CD4-positive, alpha-beta memory T cell (primary cell): ENCODE data around the gene SOCS2. TPM values are rescaled to one million over a fixed set of nuclear protein-coding genes. Genes with fewer than 3 reads are reported as not detected.

Experiments used
- CTCF ChIA-PET: fragments of 350-600 bp; sonication (Branson Sonifier 250); formaldehyde crosslinking; loops from one replicate; lab custom pipeline; 2021; ENCODE audit warnings: inconsistent platforms; ENCODE audit not compliant: partially characterized antibody; lab: Charles Lee
- POLR2A ChIA-PET: fragments of 350-600 bp; sonication (Branson Sonifier 250); formaldehyde crosslinking; loops from one replicate; lab custom pipeline; 2021; ENCODE audit not compliant: partially characterized antibody; lab: Charles Lee
- DNase-seq, 5 donors: peaks; one replicate each; pipeline versions ENCODE4 v3.0.0 to v3.0.0-alpha.2; 2020 to 2022; ENCODE audit warnings: mixed read lengths in 1 of 5
- H3K27ac ChIP-seq: one replicate; pipeline ENCODE4 v1.7.0; 2013; ENCODE audit warnings: low read depth, low read length
- H3K27me3 ChIP-seq: 2 replicates; pipeline ENCODE4 v1.7.0; 2013; ENCODE audit warnings: mild to moderate bottlenecking, low read length, moderate library complexity; ENCODE audit not compliant: insufficient read depth
- H3K36me3 ChIP-seq: 2 replicates; pipeline ENCODE4 v1.7.0; 2013; ENCODE audit warnings: mild to moderate bottlenecking, low read length, moderate library complexity; ENCODE audit not compliant: insufficient read depth
- H3K4me1 ChIP-seq: 2 replicates; pipeline ENCODE4 v1.7.0; 2013; ENCODE audit warnings: mild to moderate bottlenecking, low read length, moderate library complexity; ENCODE audit not compliant: insufficient read depth
- H3K4me3 ChIP-seq, 2 donors: one replicate each; pipeline ENCODE4 v1.7.0; 2013; ENCODE audit warnings: low read length in 2 of 2, mild to moderate bottlenecking in 1 of 2
- H3K9me3 ChIP-seq, 2 donors: one replicate each; pipeline ENCODE4 v1.7.0; 2013; ENCODE audit warnings: low read length in 2 of 2, control low read depth in 1 of 2; ENCODE audit not compliant: control insufficient read depth in 1 of 2
- H3K27ac Mint-ChIP-seq, 7 donors: one replicate each; pipeline ENCODE4 v1.8.0; 2020 to 2021; ENCODE audit warnings: mixed read lengths in 7 of 7, mild to moderate bottlenecking in 6 of 7, inconsistent platforms in 3 of 7, moderate library complexity in 3 of 7
- H3K27me3 Mint-ChIP-seq, 2 donors: one replicate each; pipeline ENCODE4 v1.8.0; 2020 to 2021; ENCODE audit warnings: mixed read lengths in 2 of 2
- H3K36me3 Mint-ChIP-seq, 2 donors: one replicate each; pipeline ENCODE4 v1.8.0; 2020 to 2021; ENCODE audit warnings: mixed read lengths in 2 of 2, inconsistent platforms in 1 of 2, mild to moderate bottlenecking in 1 of 2
- H3K4me1 Mint-ChIP-seq, 4 donors: one replicate each; pipeline ENCODE4 v1.8.0; 2020 to 2021; ENCODE audit warnings: mixed read lengths in 4 of 4, mild to moderate bottlenecking in 1 of 4
- H3K4me3 Mint-ChIP-seq, 8 donors: one replicate each; pipeline ENCODE4 v1.8.0; 2020 to 2021; ENCODE audit warnings: mixed read lengths in 8 of 8, mild to moderate bottlenecking in 7 of 8, moderate library complexity in 6 of 8, inconsistent platforms in 3 of 8
- H3K9me3 Mint-ChIP-seq, 8 donors: one replicate each; pipeline ENCODE4 v1.8.0; 2020 to 2021; ENCODE audit warnings: mixed read lengths in 8 of 8, mild to moderate bottlenecking in 5 of 8, inconsistent platforms in 3 of 8, moderate library complexity in 1 of 8
- intact Hi-C: fragments of 100-400 bp; cut with micrococcal nuclease; formaldehyde crosslinking; loops from one replicate; pipeline ENCODE4 v1.15.1; 2023
- polyA plus RNA-seq, 2 donors: library from polyadenylated mRNA; unstranded; fragments of 300-500 nt; fragmentation: Illumina TruSeq; gene quantifications; one replicate each; pipeline ENCODE4 v1.2.3, GENCODE V29; 2021
- total RNA-seq, 2 experiments: library from RNA; stranded (reverse); gene quantifications; one replicate each; pipeline ENCODE4 v1.2.3, GENCODE V29; 2021

SOCS2 gene
- total and polyA plus RNA-seq, 4 experiments from 2014 or later, result 1.7 to 69.0 (median 20.0) TPM

DNA sequence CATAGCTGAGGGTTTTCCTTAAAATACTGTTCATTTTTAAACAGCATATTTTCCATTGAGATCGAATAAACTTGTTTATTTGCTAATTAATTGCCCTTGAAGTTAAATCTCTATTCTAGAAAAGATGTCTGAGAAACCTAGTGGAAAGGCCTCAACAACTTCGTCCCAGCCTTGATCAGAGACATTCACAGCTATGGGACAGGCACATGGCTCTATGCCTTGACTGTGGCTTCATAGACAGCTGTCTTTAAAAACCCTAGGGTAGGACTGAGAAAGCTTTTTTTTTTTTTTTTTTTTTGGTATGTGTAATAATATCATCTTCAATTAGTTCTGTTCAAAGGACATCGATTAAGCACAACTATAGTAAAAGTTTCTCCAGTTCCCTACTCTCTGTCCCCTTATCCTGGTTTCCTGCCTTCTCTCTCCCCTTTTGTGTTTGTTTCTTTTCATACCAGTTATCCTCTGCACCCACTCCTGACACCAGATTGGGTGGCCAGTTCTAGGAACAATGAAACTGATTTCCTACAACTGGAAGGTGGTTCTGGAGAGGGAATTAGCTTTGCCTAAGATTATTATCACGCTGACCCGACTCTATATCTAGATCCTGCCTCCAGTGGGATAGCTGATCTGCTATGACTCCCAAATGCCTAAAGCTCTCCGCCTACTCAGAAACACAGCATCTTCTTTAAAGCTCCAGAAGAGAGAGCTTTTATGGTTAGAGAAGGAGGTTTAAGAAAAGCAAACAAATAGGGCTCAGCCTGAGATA is 20.3 kb downstream of the SOCS2 start:
- Histone ChIP-seq H3K9me3 (no peaks in the 10 kb centered on the region), H3K4me1 (peaks cover 12% of the 10 kb centered on the region), H3K27ac (no peak overlapping the region), H3K36me3 (no peaks in the 10 kb centered on the region), H3K27me3 (peaks cover 9% of the 10 kb centered on the region), H3K4me3 (no peak overlapping the region)
- no peak for DNase-seq
- intact Hi-C loops, result no loop called here
- Mint-ChIP-seq H3K27me3 (peaks cover 19 to 20% of the 10 kb centered on the region in 2 donors), H3K9me3 (no peaks in the 10 kb centered on the region), H3K36me3 (no peaks in the 10 kb centered on the region), H3K4me3 (peak overlapping the region in 5 of 8 donors; percentile 8 to 40 (median 18)), H3K27ac (peak overlapping the region in 1 of 7 donors; percentile 3), H3K4me1 (peaks cover 10 to 22% (median 17%) of the 10 kb centered on the region in 4 donors)
- ChIA-PET POLR2A (interaction anchor here (1.0 kb wide), 1 partner anchor 509 kb away, joined by 3 read pairs; no protein-coding TSS in a partner anchor), CTCF (interaction anchor here (0.8 to 1.6 kb wide), 4 partner anchors 12 to 509 kb away, joined by 3 to 4 read pairs (median 4); no protein-coding TSS in a partner anchor)

DNA sequence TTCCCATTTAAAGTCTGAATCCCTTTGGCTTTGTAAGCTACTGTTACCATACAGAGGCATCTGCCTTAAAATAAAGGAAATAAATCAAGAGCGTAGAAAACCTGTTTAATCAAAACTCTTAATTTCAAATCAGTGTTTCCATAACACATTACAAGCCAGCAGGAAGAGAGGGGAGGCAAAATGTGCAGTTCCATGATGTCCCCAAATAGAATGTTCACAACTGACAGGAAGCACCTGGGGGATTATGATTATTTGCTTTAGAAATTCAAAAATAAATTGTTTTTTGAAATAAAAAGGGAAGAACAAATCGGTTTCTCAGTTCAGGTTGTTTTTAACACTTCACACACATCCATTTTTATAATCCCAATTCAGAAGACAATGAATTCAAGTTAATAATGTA is 21.4 kb downstream of the SOCS2 start:
- Histone ChIP-seq H3K4me1 (peaks cover 12% of the 10 kb centered on the region), H3K27me3 (peaks cover 9% of the 10 kb centered on the region), H3K9me3 (no peaks in the 10 kb centered on the region), H3K36me3 (no peaks in the 10 kb centered on the region), H3K4me3 (no peak overlapping the region), H3K27ac (no peak overlapping the region)
- Mint-ChIP-seq H3K9me3 (no peaks in the 10 kb centered on the region), H3K27me3 (peaks cover 20 to 25% of the 10 kb centered on the region in 2 donors), H3K4me3 (no peak overlapping the region), H3K27ac (no peak overlapping the region), H3K36me3 (no peaks in the 10 kb centered on the region), H3K4me1 (peaks cover 10 to 20% (median 15%) of the 10 kb centered on the region in 4 donors)
- CTCF ChIA-PET, result interaction anchor here (1.0 to 1.6 kb wide), 3 partner anchors 9 to 508 kb away, joined by 3 to 4 read pairs (median 3); no protein-coding TSS in a partner anchor
- DNase-seq, result no peak
- intact Hi-C loops, result no loop called here
- POLR2A ChIA-PET, result interaction anchor here (0.5 kb wide), 1 partner anchor 385 kb away, joined by 3 read pairs; no protein-coding TSS in a partner anchor

DNA sequence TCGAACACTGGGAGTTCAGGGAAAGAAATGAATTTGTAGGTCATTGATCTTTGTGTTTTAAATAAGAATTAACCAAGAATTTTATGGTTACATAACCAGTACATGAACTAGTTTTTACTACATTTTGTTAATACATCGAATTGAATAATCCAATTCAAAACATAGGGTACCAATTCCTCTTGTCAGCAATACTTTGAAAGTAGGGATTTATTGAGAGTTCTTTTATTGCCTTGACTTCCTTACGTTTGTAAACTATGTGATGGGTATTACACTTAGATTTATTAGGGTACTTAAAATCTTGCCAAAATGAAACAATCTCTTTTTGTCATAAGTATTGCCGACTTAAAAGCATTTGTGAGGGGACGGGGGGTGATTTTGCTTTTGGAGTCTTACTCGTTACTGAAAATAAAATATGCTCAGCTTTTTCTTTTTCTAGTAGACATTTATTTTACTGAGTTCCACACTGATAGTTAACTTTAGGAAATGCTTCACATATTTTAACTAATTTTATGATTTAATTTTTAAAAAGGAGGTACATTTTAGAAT is 22.4 kb downstream of the SOCS2 start:
- no peaks in the 10 kb centered on the region for H3K9me3 ChIP-seq
- Mint-ChIP-seq H3K9me3 (no peaks in the 10 kb centered on the region), H3K27me3 (peaks cover 20 to 25% of the 10 kb centered on the region in 2 donors), H3K27ac (no peak overlapping the region), H3K4me3 (no peak overlapping the region), H3K4me1 (peaks cover 10 to 14% (median 11%) of the 10 kb centered on the region in 4 donors), H3K36me3 (no peaks in the 10 kb centered on the region)
- no peak overlapping the region for H3K27ac ChIP-seq
- H3K4me1 ChIP-seq, result peaks cover 12% of the 10 kb centered on the region
- peaks cover 9% of the 10 kb centered on the region for H3K27me3 ChIP-seq
- H3K36me3 ChIP-seq, result no peaks in the 10 kb centered on the region
- ChIA-PET CTCF (interaction anchor here (1.0 to 1.3 kb wide), 2 partner anchors 8 to 26 kb away, joined by 3 read pairs; no protein-coding TSS in a partner anchor), POLR2A (no interaction called here)
- intact Hi-C loops, result no loop called here
- DNase-seq, result no peak
- no peak overlapping the region for H3K4me3 ChIP-seq

DNA sequence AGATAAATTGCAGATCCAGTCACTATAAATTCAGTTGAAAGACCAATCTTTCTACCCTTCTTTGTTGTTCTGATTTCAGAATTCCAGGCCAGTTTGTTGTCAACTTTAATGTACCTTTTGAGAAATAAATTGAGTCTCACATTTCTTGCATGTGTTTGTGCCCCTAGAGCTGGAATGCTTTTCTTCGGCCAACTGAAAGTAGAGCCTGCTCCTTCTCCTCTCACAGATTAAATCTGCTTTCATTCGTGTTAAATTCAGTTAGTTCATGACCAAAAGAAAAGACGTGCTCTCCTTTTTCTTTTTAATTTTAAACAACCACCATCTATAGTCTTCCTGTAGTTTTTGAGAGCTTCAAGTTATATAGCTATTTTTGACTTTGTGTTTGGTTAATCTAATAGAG is 22.9 kb downstream of the SOCS2 start:
- ChIA-PET POLR2A (interaction anchor here (0.7 kb wide), 1 partner anchor 21 kb away, joined by 3 read pairs; no protein-coding TSS in a partner anchor), CTCF (interaction anchor here (1.3 kb wide), 1 partner anchor 93 kb away, joined by 3 read pairs; no protein-coding TSS in a partner anchor)
- peaks cover 10 to 14% (median 11%) of the 10 kb centered on the region in 4 donors for H3K4me1 Mint-ChIP-seq
- no peak overlapping the region for H3K27ac Mint-ChIP-seq
- peaks cover 20 to 26% of the 10 kb centered on the region in 2 donors for H3K27me3 Mint-ChIP-seq
- no peaks in the 10 kb centered on the region for H3K36me3 Mint-ChIP-seq
- no peaks in the 10 kb centered on the region for H3K36me3 ChIP-seq
- DNase-seq, result no peak
- peaks cover 12% of the 10 kb centered on the region for H3K4me1 ChIP-seq
- H3K4me3 ChIP-seq, result no peak overlapping the region
- intact Hi-C loops, result no loop called here
- no peak overlapping the region for H3K27ac ChIP-seq
- H3K27me3 ChIP-seq, result peaks cover 7% of the 10 kb centered on the region
- no peak overlapping the region for H3K4me3 Mint-ChIP-seq
- H3K9me3 ChIP-seq, result no peaks in the 10 kb centered on the region
- no peaks in the 10 kb centered on the region for H3K9me3 Mint-ChIP-seq

DNA sequence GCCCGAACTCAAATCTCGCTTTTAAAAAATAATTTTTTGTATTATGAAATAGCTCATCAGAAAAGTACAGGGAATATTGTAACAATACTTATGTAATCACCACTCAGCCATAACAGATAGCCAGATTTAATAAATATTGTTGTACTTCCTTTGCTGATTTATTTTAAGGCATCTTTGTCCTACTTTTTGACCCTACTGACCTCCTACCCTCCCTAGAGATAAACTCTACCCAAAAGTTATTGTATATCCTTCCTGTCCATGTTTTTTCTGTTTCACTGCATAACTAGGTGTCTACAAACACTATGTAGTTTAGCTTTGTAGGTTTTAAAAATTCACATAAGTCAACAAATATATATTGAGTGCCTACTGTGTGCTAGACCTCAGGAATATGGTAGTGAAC is 25.1 kb downstream of the SOCS2 start:
- no peak overlapping the region for H3K4me3 Mint-ChIP-seq
- H3K4me1 Mint-ChIP-seq, result no peaks in the 10 kb centered on the region
- H3K9me3 Mint-ChIP-seq, result no peaks in the 10 kb centered on the region
- no peak for DNase-seq
- H3K36me3 Mint-ChIP-seq, result no peaks in the 10 kb centered on the region
- POLR2A ChIA-PET, result no interaction called here
- H3K4me3 ChIP-seq, result no peak overlapping the region
- CTCF ChIA-PET, result no interaction called here
- no peaks in the 10 kb centered on the region for H3K36me3 ChIP-seq
- H3K27ac Mint-ChIP-seq, result no peak overlapping the region
- H3K4me1 ChIP-seq, result no peaks in the 10 kb centered on the region
- H3K27ac ChIP-seq, result no peak overlapping the region
- peaks cover 6% of the 10 kb centered on the region for H3K27me3 ChIP-seq
- intact Hi-C loops, result no loop called here
- no peaks in the 10 kb centered on the region for H3K9me3 ChIP-seq
- H3K27me3 Mint-ChIP-seq, result peaks cover 13 to 19% of the 10 kb centered on the region in 2 donors

DNA sequence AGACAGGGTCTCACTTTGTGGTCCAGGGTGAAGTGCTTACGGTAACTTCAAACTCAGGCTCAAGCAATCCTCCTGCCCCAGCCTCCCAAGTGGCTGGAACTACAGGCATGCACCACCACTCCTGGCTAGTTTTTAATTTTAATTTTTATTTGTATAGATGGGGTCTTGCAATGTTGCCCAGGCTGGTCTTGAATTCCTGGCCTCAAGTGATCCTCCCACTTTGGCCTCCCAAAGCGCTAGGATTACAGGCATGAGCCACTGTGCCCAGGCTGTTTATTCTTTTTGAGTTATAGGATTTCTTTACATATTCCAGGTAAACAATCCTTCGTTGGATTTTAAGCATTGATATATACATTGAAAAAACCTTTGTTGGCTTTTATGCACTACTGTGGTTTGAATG is 26.7 kb downstream of the SOCS2 start:
- H3K27ac ChIP-seq, result no peak overlapping the region
- ChIA-PET CTCF (no interaction called here), POLR2A (no interaction called here)
- no peaks in the 10 kb centered on the region for H3K36me3 ChIP-seq
- no peaks in the 10 kb centered on the region for H3K4me1 ChIP-seq
- H3K4me3 Mint-ChIP-seq, result no peak overlapping the region
- H3K27ac Mint-ChIP-seq, result no peak overlapping the region
- no peak for DNase-seq
- no peaks in the 10 kb centered on the region for H3K36me3 Mint-ChIP-seq
- H3K27me3 Mint-ChIP-seq, result peaks cover 13 to 17% of the 10 kb centered on the region in 2 donors
- no peak overlapping the region for H3K4me3 ChIP-seq
- H3K9me3 Mint-ChIP-seq, result no peaks in the 10 kb centered on the region
- no peaks in the 10 kb centered on the region for H3K9me3 ChIP-seq
- intact Hi-C loops, result no loop called here
- no peaks in the 10 kb centered on the region for H3K4me1 Mint-ChIP-seq
- peaks cover 6% of the 10 kb centered on the region for H3K27me3 ChIP-seq

DNA sequence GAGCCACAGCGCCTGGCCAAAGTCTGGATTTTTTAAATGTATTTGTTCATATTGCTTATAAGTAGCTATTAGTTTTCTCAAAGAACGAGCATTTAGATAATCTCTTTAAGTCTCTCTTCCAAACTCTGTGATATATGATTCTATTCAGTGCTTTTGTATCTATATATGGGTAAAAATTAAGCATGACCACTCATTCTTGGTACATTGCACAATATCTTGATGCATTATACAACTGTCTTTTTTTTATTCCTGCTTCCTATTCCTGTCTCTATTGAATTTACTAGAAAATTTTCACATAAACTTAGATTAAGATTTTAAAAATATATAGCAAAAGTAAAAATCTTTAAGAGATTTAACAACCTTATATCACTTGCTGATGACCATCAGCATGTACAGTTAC is 29.1 kb downstream of the SOCS2 start:
- Mint-ChIP-seq H3K4me3 (no peak overlapping the region), H3K27me3 (peaks cover 7 to 19% of the 10 kb centered on the region in 2 donors), H3K4me1 (no peaks in the 10 kb centered on the region), H3K9me3 (no peaks in the 10 kb centered on the region), H3K27ac (no peak overlapping the region), H3K36me3 (no peaks in the 10 kb centered on the region)
- ChIA-PET POLR2A (no interaction called here), CTCF (no interaction called here)
- H3K27me3 ChIP-seq, result no peaks in the 10 kb centered on the region
- intact Hi-C loops, result no loop called here
- H3K27ac ChIP-seq, result no peak overlapping the region
- no peak for DNase-seq
- no peaks in the 10 kb centered on the region for H3K4me1 ChIP-seq
- no peak overlapping the region for H3K4me3 ChIP-seq
- H3K9me3 ChIP-seq, result no peaks in the 10 kb centered on the region
- no peaks in the 10 kb centered on the region for H3K36me3 ChIP-seq
